C4-2B (cell line): Measurements from ENCODE around the gene TCF20.

ENCODE experiments used
- ZFX ChIP-seq: fragments of 450-650 bp; IDR thresholded peaks from 2 replicates; pipeline ENCODE4 v1.6.1; 2017
- TF ChIP-seq, protein P1 (sequence below): fragments of 450-650 bp; conservative IDR thresholded peaks from 2 replicates; pipeline ENCODE4 v1.5.1; 2017; ENCODE audit warnings: mild to moderate bottlenecking

GRCh38 chr22:42256930-42257329 lies 13.5 kb downstream of the TCF20 start:
- TF ChIP-seq, protein P1, sequence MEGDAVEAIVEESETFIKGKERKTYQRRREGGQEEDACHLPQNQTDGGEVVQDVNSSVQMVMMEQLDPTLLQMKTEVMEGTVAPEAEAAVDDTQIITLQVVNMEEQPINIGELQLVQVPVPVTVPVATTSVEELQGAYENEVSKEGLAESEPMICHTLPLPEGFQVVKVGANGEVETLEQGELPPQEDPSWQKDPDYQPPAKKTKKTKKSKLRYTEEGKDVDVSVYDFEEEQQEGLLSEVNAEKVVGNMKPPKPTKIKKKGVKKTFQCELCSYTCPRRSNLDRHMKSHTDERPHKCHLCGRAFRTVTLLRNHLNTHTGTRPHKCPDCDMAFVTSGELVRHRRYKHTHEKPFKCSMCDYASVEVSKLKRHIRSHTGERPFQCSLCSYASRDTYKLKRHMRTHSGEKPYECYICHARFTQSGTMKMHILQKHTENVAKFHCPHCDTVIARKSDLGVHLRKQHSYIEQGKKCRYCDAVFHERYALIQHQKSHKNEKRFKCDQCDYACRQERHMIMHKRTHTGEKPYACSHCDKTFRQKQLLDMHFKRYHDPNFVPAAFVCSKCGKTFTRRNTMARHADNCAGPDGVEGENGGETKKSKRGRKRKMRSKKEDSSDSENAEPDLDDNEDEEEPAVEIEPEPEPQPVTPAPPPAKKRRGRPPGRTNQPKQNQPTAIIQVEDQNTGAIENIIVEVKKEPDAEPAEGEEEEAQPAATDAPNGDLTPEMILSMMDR = no peak
- TF ChIP-seq ZFX = no peak
